ENCODE results near the gene CCNG2. TPM values are rescaled to one million over a fixed set of nuclear protein-coding genes. Genes with fewer than 3 reads are reported as not detected.

The CCNG2 gene
- total and polyA plus RNA-seq, 4 donors = 1.2 to 10.8 (median 4.1) TPM

- 84% methylated on average over 8 of the region's 8 CpGs for WGBS
- no peak for DNase-seq (ENCODE audit: low spot score)
- Histone ChIP-seq H3K36me3 (ENCODE audit: control insufficient read depth in 4 of 4, insufficient read depth in 3 of 4, low read depth in 1 of 4, low read length in 3 of 4) (no peaks in the 10 kb centered on the region), H3K27me3 (ENCODE audit: control insufficient read depth in 4 of 4, insufficient read depth in 4 of 4, low read length in 3 of 4) (no peaks in the 10 kb centered on the region), H3K9me3 (ENCODE audit: control insufficient read depth in 4 of 4, low read length in 3 of 4) (no peaks in the 10 kb centered on the region), H3K4me1 (ENCODE audit: control insufficient read depth in 4 of 4, insufficient read depth in 4 of 4, low read length in 3 of 4) (no peaks in the 10 kb centered on the region), H3K4me3 (ENCODE audit: low read depth in 1 of 3, low read length in 3 of 3) (no peak overlapping the region), H3K27ac (ENCODE audit: low read depth in 1 of 2, low read length in 2 of 2) (no peak overlapping the region), H3K9ac (ENCODE audit: low read depth in 1 of 2, low read length in 2 of 2) (no peak overlapping the region)
- no peak for TF ChIP-seq MAX (IDR thresholded peaks at IDR 0.05)
- no peak for TF ChIP-seq GABPA (IDR thresholded peaks at IDR 0.05 in 1 of 2, conservative IDR thresholded peaks at IDR 0.05 in 1 of 2)
- no peak for TF ChIP-seq HNF4A (conservative IDR thresholded peaks at IDR 0.05)
- no peak for TF ChIP-seq REST (IDR thresholded peaks at IDR 0.05)
- TF ChIP-seq YY1 (IDR thresholded peaks at IDR 0.05) = no peak
- no peak for TF ChIP-seq TAF1 (conservative IDR thresholded peaks at IDR 0.05)
- TF ChIP-seq CTCF (IDR thresholded peaks at IDR 0.05; ENCODE audit: low read depth, low read length, missing input control) = no peak
- no peak for TF ChIP-seq FOXA1 (IDR thresholded peaks at IDR 0.05)
- TF ChIP-seq FOXA2 (IDR thresholded peaks at IDR 0.05) = no peak
- TF ChIP-seq RXRA (IDR thresholded peaks at IDR 0.05) = no peak
- no peak for TF ChIP-seq ATF3 (IDR thresholded peaks at IDR 0.05)
- TF ChIP-seq NR2F2 (IDR thresholded peaks at IDR 0.05) = no peak
- no peak for TF ChIP-seq RAD21 (IDR thresholded peaks at IDR 0.05)
- TF ChIP-seq HNF4G (IDR thresholded peaks at IDR 0.05) = no peak
- TF ChIP-seq SP1 (IDR thresholded peaks at IDR 0.05) = no peak
These were observed 36.0 kb downstream of the CCNG2 start for GRCh38 chr4:77193046-77193445.

DNA sequence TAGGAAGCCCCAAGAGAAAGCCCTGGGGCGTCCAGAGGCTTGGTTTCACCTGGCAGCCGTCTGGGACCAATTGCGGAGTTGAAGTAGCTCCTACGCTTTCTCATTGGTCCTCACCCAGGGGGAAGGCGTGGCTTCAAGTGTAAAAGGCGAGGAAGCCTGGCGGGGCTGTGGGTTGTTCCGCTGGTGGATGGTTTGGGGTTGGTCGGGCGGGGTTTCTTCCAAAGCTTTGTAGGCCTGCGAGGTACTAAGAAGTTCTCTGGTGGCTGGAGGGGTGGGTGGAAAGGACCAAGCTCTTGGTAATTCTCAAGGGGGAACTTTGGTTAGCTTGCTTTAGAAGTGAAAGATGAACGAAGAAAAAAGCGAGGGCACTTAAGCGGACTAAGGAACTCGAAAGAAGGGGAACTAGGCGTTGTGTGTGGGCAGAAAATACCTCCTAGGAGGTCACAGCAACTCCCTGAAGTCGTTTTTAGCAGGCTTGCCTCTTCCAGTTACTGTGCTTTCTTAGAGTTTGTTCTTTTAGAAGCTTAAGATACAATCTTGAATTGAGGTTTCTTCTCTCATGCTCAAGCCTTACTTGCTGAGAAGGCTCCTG lies 36.6 kb downstream of the CCNG2 start:
- Histone ChIP-seq H3K27ac (ENCODE audit: low read depth in 1 of 2, low read length in 2 of 2) (no peak overlapping the region), H3K4me1 (ENCODE audit: control insufficient read depth in 4 of 4, insufficient read depth in 4 of 4, low read length in 3 of 4) (no peaks in the 10 kb centered on the region), H3K27me3 (ENCODE audit: control insufficient read depth in 4 of 4, insufficient read depth in 4 of 4, low read length in 3 of 4) (no peaks in the 10 kb centered on the region), H3K4me3 (ENCODE audit: low read depth in 1 of 3, low read length in 3 of 3) (no peak overlapping the region), H3K9ac (ENCODE audit: low read depth in 1 of 2, low read length in 2 of 2) (no peak overlapping the region), H3K36me3 (ENCODE audit: control insufficient read depth in 4 of 4, insufficient read depth in 3 of 4, low read depth in 1 of 4, low read length in 3 of 4) (no peaks in the 10 kb centered on the region), H3K9me3 (ENCODE audit: control insufficient read depth in 4 of 4, low read length in 3 of 4) (no peaks in the 10 kb centered on the region)
- DNase-seq (ENCODE audit: low spot score) = peak; percentile 42
- TF ChIP-seq CTCF (IDR thresholded peaks at IDR 0.05; ENCODE audit: low read depth, low read length, missing input control) = no peak
- 64% methylated on average over 17 of the region's 17 CpGs for WGBS
